HFF-Myc (cell line): ENCODE results near the gene PANK2.
"Not testable (repeated sequence)": the region's sequence is repeated elsewhere in the genome, so short reads cannot be mapped to it uniquely, and the experiment has no call there.

Experiments used
- DNase-seq: peaks from one replicate; pipeline ENCODE4 v3.0.0-alpha.2; 2011; ENCODE audit warnings: low read depth; ENCODE audit errors: extremely low read depth
- H3K4me3 ChIP-seq: replicated peaks from 2 replicates; pipeline ENCODE4 v1.5.1; 2011; ENCODE audit warnings: low read depth, mild to moderate bottlenecking, control low read depth, low read length
- CTCF ChIP-seq: IDR thresholded peaks from 2 replicates; pipeline ENCODE4 v1.5.1; 2012; ENCODE audit warnings: mild to moderate bottlenecking, low read depth, low read length, control low read depth; ENCODE audit errors: missing control alignments

The PANK2 gene

GRCh38 chr20:3888622-3889488 lies at the start of gene PANK2:
Gene PANK2, plus strand, starts transcription at chr20:3889387.
- no peak for TF ChIP-seq CTCF
- peak; percentile 95 for DNase-seq
- peak within 1 kb of the TSS; percentile 98 for H3K4me3 ChIP-seq

- not testable (repeated sequence) for H3K4me3 ChIP-seq, DNase-seq
Measured at GRCh38 chr20:3840201-3840600, 49.0 kb upstream of the PANK2 start.

GRCh38 chr20:3842348-3842930 lies 46.7 kb upstream of the PANK2 start:
- no peak overlapping the region for H3K4me3 ChIP-seq
- DNase-seq = no peak
- no peak for TF ChIP-seq CTCF

GRCh38 chr20:3843490-3843889 lies 45.7 kb upstream of the PANK2 start:
- no peak overlapping the region for H3K4me3 ChIP-seq
- DNase-seq = peak; percentile 47
- no peak for TF ChIP-seq CTCF

- not testable (repeated sequence) for DNase-seq, H3K4me3 ChIP-seq
Measured at GRCh38 chr20:3843990-3844619, 45.1 kb upstream of the PANK2 start.

- TF ChIP-seq CTCF = no peak
- no peak for DNase-seq
- peak overlapping the region; percentile 82 for H3K4me3 ChIP-seq
Measured at GRCh38 chr20:3846378-3846739, 42.8 kb upstream of the PANK2 start.

GRCh38 chr20:3846740-3847428 lies 42.3 kb upstream of the PANK2 start, which contains the start of gene MAVS:
Gene MAVS, plus strand, starts transcription at chr20:3846834. Its CDS starts 7,791 bp downstream, at chr20:3854625.
- no peak for TF ChIP-seq CTCF
- H3K4me3 ChIP-seq = peak within 1 kb of the TSS; percentile 82
- peak; percentile 24 for DNase-seq
